Embryonic facial prominence (tissue), 1 donor: ENCODE measurements around the gene XAB2.

Source experiments
- DNase-seq: peaks from one replicate; pipeline ENCODE4 v3.0.0-alpha.2; 2016; ENCODE audit errors: extremely low spot score

The XAB2 gene

GRCh38 chr19:7632340-7633203 is 3.2 kb upstream of the XAB2 start:
- no peak for DNase-seq

- no peak for DNase-seq
Measured at GRCh38 chr19:7631577-7631976, 2.2 kb upstream of the XAB2 start.

GRCh38 chr19:7628589-7629311 is 595 bp downstream of the XAB2 start:
- no peak for DNase-seq

- no peak for DNase-seq
Measured at GRCh38 chr19:7627166-7627565, 2.2 kb downstream of the XAB2 start.

GRCh38 chr19:7625763-7626372 is 3.5 kb downstream of the XAB2 start:
- no peak for DNase-seq

- DNase-seq, result no peak
Measured at GRCh38 chr19:7624810-7625209, 4.5 kb downstream of the XAB2 start.

GRCh38 chr19:7623725-7624603 is 5.4 kb downstream of the XAB2 start:
- DNase-seq, result no peak

- no peak for DNase-seq
Measured at GRCh38 chr19:7622933-7623685, 6.2 kb downstream of the XAB2 start.

GRCh38 chr19:7620442-7621412 is 8.6 kb downstream of the XAB2 start:
- no peak for DNase-seq

- DNase-seq, result no peak
Measured at GRCh38 chr19:7619671-7620441, 9.5 kb downstream of the XAB2 start.

- DNase-seq, result no peak
Measured at GRCh38 chr19:7618771-7619510, 10.4 kb downstream of the XAB2 start.

GRCh38 chr19:7618348-7618747 is 11.0 kb downstream of the XAB2 start:
- no peak for DNase-seq

GRCh38 chr19:7617735-7618134 is 11.6 kb downstream of the XAB2 start:
- DNase-seq, result no peak

- no peak for DNase-seq
Measured at GRCh38 chr19:7617172-7617571, 12.2 kb downstream of the XAB2 start.

- DNase-seq, result no peak
Measured at GRCh38 chr19:7614859-7615741, 14.2 kb downstream of the XAB2 start.

- DNase-seq, result no peak
Measured at GRCh38 chr19:7612282-7613274, 16.8 kb downstream of the XAB2 start.
